Occipital lobe (tissue), 2 donors: ENCODE measurements around the gene FBXL13. TPM values are rescaled to one million over a fixed set of nuclear protein-coding genes. Genes with fewer than 3 reads are reported as not detected.

ENCODE experiments used
- DNase-seq: peaks from one replicate; lab custom pipeline; 2025; lab: John Stamatoyannopoulos, UW
- total RNA-seq: library from RNA; depleted of rRNA; stranded (reverse); fragments of >200 nt; gene quantifications from one replicate; pipeline ENCODE4 v1.2.3, GENCODE V29; 2014

The FBXL13 gene
- total RNA-seq, 1 donor from 2014 or later = 5.0 TPM

- DNase-seq = no peak
Observed at GRCh38 chr7:102897856-102898531, 176.6 kb downstream of the FBXL13 start.

- no peak for DNase-seq
Observed at GRCh38 chr7:102897211-102897631, 177.4 kb downstream of the FBXL13 start.

DNA sequence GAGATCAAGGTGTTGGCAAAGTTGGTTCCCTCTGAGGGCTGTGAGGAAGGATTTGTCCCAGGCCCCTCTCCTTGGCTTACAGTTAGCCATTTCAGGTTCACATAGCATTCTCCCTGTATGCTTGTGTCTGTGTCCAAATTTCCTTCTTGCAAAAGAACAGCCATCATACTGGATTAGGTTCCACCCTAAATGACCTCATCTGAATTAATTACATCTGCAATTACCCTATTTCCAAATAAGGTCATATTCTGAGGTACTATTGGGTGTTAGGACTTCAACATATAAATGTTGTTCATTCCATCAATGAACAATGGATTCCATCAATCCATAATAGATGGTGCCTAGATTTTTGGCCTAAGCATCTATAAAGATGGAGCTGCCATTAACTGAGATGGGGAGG, 178.0 kb downstream of the FBXL13 start:
- DNase-seq = no peak

DNA sequence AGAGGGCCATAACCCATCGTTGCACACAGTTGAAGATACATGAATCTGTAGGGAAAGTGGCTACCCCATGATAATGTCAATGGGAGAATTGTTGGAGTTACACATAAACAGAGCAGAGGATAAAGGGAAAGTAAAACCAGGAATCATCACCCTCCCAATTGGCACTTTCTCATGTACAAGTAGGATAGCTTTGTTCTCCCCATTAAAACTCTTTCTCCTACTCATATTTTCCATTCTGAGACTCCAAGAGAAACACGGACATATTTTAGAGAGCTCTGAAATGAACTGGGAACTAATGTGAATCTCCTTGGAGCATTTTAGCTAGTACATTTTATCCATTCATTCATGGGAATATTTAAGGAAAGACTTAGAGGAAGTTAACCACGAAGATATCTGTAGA, 179.0 kb downstream of the FBXL13 start:
- DNase-seq = no peak

- DNase-seq = no peak
Observed at GRCh38 chr7:102892631-102893278, 181.8 kb downstream of the FBXL13 start.

DNA sequence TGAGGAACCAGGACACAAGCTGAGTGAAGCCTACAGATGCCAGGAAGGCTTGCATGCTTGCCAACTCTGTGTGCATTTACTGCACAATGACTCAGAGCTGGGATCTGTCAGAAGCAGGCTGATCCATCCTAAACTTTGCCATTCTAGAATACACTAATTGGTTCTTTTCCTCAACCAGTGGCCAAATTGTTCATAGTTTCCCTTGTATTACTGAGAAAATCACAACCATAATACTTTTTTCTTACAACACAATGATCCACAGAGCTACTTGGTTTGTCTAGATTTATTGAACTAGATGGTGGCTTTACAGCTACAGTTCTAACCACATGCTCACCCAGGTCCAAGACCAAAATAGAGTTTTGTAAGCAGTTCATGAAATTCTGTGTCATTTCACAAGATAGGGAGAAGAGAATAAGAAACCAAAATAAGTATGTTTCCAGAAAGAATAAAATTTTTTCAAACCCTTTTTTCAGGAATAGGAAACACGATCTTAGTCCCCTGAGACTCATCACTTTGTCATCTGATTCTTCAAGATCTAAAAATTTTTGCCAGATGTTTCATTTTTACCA, 182.8 kb downstream of the FBXL13 start:
- DNase-seq = peak; percentile 36

DNA sequence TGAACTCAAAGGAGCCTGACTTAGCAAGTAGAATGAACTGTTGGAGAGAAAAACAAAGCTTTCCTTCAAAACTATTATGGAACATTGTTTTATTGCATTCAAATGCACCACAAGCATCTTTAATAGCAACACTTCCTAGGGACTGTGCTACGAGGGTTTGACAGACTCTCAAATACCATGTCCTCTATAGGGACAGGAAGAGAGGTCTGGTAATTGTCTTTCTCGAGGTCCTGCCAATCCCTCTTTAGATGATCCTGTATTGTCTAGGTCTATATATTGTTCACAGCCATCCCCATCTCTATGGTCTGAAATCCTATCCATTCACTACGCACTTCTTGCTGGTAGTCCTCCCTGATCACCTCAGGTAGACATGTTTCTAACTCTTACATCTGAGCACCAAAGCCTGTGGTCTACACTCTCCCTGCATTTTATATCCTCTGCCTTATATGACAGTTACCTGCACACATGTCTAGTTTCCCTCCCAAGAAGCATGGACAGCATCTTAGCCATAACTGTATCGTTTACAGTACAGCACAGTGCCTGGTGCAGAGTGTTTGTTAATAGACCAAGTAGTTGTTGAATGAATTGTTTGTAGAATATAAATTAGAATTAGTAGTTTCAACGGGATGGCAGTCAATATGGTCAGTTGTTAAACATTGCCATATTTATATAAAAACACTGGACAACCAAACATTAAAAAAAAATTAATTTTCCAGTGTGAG, 183.5 kb downstream of the FBXL13 start:
- no peak for DNase-seq

DNA sequence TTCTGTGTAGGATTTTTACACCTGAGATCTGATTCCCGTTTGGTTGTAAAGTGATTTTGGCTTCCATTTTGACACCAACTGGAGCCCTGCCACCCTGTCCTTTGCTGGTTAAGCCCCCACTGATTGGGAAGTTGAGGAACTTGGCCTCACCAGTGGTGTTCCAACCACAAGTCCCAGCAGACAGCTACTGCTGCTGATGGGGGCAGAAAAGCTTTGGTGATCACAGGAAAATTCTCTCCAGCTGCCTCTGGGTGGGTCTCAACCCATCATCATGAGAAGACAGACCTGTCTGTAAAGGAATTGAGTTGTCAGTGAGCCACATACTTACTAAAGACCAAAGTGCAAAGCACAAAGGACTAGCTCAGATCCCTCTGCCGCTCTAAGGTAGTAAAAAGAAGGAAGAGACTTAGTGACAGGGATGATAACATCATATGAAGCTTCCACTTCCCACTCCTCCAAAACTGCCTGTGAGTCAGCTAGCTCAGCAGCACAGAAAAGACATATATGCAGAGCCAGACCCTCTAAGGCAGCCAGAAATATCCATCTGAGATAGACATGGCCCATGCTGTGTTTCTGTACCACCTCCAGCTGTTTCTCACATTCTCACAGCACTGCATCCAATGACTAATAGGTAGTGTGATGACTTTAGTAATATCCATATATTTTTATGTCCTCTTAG, 184.2 kb downstream of the FBXL13 start:
- DNase-seq = peak; percentile 5

- DNase-seq = no peak
Observed at GRCh38 chr7:102889851-102890250, 184.7 kb downstream of the FBXL13 start.

GRCh38 chr7:102888561-102889233, 185.9 kb downstream of the FBXL13 start:
- no peak for DNase-seq

DNA sequence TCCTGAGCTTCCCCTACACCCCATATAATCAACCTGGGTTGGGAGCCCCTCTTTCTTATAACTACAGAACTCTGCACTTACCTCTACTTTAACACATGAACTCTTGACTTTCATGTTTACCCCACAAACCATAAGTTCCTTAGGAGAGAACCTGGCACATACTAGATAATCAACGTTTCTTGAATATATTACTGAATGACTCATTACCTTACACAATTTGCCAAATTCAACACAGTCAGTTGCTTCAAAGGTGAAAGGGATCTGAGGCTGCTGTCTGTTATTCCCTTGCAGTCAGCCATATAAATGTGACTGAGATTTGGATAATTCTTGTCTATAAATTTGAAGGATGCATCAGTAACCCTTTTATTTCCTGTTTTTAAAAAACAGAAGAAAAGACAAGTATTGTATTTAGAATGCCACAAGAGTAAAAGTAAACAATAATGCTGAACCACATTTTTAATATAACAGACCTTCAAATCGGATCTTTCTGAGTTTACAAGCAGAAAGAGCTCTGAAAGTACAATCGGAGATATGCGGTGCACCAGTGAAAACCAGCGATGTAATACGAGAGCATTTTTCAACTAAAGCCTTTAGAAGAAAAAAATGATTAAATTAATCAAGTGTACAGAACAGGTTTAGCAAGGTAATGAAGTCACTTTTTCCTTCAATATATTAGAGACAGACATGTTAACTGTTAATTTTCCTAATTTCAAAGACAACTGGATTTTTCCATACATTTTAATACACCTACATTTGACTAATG, 191.3 kb downstream of the FBXL13 start:
- DNase-seq = no peak

- no peak for DNase-seq
Observed at GRCh38 chr7:102875700-102876295, 198.8 kb downstream of the FBXL13 start.

DNA sequence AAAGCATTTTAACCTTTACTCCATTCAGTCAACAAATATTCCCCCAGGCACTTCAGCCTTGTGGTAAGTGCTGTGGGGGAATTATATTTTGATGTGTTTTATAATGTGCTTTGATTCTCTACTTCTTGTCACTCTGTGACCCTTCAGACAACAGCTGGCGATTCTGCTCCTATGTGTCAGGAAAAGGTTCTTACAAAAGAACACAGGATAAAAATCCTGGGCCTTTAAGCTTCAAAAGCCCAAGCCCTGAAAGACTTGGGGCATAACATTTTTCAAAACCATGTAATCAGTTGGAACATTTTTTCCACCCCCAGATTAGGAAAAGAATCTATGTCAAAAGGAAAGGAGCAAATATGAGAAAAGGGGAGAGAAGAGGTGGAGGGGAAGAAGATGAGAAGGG, 199.6 kb downstream of the FBXL13 start:
- DNase-seq = no peak

DNA sequence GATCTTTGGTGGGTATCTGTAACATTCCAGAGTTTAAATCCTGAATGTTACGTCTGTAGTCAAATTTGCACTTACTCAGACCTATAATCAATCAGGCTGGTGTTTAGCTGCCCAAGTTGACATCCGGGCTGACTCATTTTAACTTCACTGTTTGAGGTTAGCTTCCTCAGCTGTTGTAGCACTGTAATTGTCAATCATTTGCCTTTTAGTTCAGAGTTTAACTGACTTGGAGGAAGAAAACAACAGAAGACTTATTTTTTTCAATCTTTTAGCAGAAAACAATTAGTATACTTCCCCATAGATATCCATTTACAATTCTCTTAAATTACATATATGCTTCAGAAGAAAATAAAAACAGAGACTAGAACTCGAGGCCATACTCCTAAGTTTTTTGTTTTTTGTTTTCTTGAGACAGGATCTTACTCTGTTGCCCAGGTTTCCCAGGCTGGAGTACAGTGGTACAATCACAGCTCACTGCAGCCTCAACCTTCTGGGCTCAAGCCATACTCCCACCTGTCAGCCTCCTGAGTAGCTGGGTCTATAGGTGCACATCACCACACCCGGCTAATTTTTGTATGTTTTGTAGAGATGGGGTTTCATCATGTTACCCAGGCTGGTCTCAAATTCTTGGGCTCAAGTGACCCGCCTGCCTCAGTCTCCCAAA, 200.3 kb downstream of the FBXL13 start:
- no peak for DNase-seq

- no peak for DNase-seq
Observed at GRCh38 chr7:102873470-102874165, 201.0 kb downstream of the FBXL13 start.

DNA sequence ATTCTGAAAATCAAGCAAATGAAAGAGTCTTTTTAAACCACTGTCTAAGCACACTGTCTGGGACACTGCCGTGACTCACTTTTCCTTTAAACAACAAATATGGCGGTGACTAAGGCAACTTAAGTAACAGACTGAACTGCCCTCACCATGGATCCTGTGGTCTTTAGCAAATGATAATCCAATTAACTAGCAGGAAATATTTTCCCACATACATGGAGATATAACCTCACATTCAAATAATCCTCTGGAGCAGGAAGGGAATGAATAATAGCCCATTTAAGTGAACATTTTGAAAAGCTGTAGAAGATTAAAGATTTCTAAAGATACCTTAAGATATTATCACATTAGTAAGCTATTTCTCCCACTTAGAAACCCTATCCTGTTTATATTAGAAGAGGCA, 202.1 kb downstream of the FBXL13 start:
- DNase-seq = no peak

GRCh38 chr7:102869195-102869594, 205.4 kb downstream of the FBXL13 start:
- no peak for DNase-seq

DNA sequence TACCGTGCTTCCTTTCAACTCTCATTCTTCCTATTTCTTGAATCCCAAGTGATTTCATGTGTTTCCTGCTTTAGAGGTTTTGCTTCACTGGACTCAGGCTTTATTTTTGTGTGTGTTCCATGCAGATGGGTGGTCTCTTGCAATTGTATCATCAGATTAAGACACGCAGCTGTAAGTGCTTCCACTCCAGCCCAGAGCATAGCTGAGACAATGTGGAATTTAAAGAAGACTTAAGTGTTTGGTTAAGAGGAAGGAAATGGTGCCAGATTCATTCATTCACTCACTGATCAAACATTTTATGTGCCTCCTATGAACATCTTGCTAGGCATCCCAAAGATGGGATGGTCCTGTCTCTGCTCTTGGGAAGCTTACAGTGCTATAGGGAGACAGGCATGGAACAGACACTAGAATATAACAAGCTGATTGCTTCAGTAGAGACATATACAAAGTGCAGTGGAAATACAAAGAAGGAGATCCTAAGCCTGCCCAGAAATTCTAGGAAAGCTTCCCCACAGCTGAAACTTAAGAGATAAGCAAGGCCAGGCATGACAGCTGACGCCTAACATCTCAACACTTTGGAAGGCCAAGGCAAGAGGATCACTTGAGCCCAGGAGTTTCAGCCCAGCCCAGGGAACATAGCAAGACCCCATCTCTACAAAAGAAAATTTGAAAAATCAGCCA, 207.9 kb downstream of the FBXL13 start:
- no peak for DNase-seq
